K562 (cell line): ENCODE measurements around the gene RRBP1. TPM values are rescaled to one million over a fixed set of nuclear protein-coding genes. Genes with fewer than 3 reads are reported as not detected.

Experiments
- ATAC-seq: fragments of 200-7000 bp; cut with Tn5 transposase; 3 replicates; pipeline ENCODE4 v1.9.1; 2020; ENCODE audit warnings: moderate library complexity
- BruUV-seq: library from RNA; stranded (reverse); fragments of 400-500 nt; replicated peaks from 2 replicates; lab custom pipeline; 2021; lab: Mats Ljungman, UMichigan
- CTCF ChIA-PET: fragments of 300-600 bp; formaldehyde crosslinking; extraction: SDS; loops from one replicate; lab custom pipeline; 2021; ENCODE audit warnings: low intra/inter-chr PET ratio; lab: Yijun Ruan, JAX
- POLR2A ChIA-PET: fragments of 300-600, 350-650 bp; sonication (Branson Sonifier 250); formaldehyde crosslinking; extraction: SDS; loops from one replicate; lab custom pipeline; 2021; ENCODE audit warnings: antibody characterized with exemption, inconsistent platforms; lab: Yijun Ruan, JAX
- DNase-seq, 4 experiments: peaks; one replicate each; pipeline versions ENCODE4 v3.0.0 to v3.0.0-alpha.2; 2011 to 2018; ENCODE audit warnings: low spot score in 3 of 4, mixed read lengths in 3 of 4; ENCODE audit errors: extremely low read depth in 1 of 4
- FAIRE-seq: peaks from 2 replicates; lab custom pipeline; 2011; peaks lifted over from hg19 to GRCh38; lab: Jason Lieb, UNC
- H2AFZ ChIP-seq: 2 replicates; pipeline ENCODE4 v1.6.0; 2011; ENCODE audit warnings: low read depth, low read length, control low read depth, inconsistent platforms
- H3K27ac ChIP-seq: fragments of 200-600 bp; 3 replicates; pipeline ENCODE4 v1.8.0; 2011; ENCODE audit warnings: low read depth, mild to moderate bottlenecking, control low read depth, inconsistent platforms, low read length, moderate library complexity, mixed read lengths; ENCODE audit errors: extremely low read depth
- H3K27me3 ChIP-seq, 2 experiments: fragments of 300-600 bp in 1 of 2; 2 replicates in 1 of 2; 3 replicates in 1 of 2; pipeline versions ENCODE4 v1.6.0 to v1.8.0; 2011; ENCODE audit warnings: inconsistent platforms in 2 of 2, low read length in 2 of 2, mild to moderate bottlenecking in 1 of 2, mixed read lengths in 1 of 2, moderate library complexity in 1 of 2; ENCODE audit not compliant: control insufficient read depth in 2 of 2, insufficient read depth in 2 of 2
- H3K36me3 ChIP-seq: fragments of 300-600 bp; 3 replicates; pipeline ENCODE4 v1.8.0; 2011; ENCODE audit warnings: mild to moderate bottlenecking, low read length, inconsistent platforms; ENCODE audit not compliant: control insufficient read depth, insufficient read depth
- H3K4me1 ChIP-seq, 2 experiments: fragments of 200-600 bp in 1 of 2; replicated peaks in 1 of 2; 2 replicates in 1 of 2; 3 replicates in 1 of 2; pipeline versions ENCODE4 v1.5.1 to v1.8.0; 2011; ENCODE audit warnings: inconsistent platforms in 2 of 2, low read length in 2 of 2, mild to moderate bottlenecking in 1 of 2, mixed read lengths in 1 of 2, moderate library complexity in 1 of 2; ENCODE audit not compliant: control insufficient read depth in 2 of 2, insufficient read depth in 2 of 2
- H3K4me2 ChIP-seq: 2 replicates; pipeline ENCODE4 v1.6.1; 2011; ENCODE audit warnings: low read length, control low read depth, inconsistent platforms, mixed read lengths; ENCODE audit not compliant: insufficient read depth
- H3K4me3 ChIP-seq: fragments of 200-600 bp; sonication (generic), shearing (Covaris generic); 2 replicates; pipeline ENCODE4 v1.5.1; 2016; ENCODE audit warnings: control low read depth, inconsistent platforms
- H3K79me2 ChIP-seq: fragments of 200-600 bp; 3 replicates; pipeline ENCODE4 v1.8.0; 2011; ENCODE audit warnings: low read length, inconsistent platforms; ENCODE audit not compliant: control insufficient read depth, insufficient read depth
- H3K9ac ChIP-seq, 2 experiments: 2 replicates each; pipeline versions ENCODE4 v1.6.0 to v1.6.1; 2011; ENCODE audit warnings: low read depth in 2 of 2, low read length in 2 of 2, control low read depth in 1 of 2, inconsistent platforms in 1 of 2, mild to moderate bottlenecking in 1 of 2, mixed read lengths in 1 of 2; ENCODE audit not compliant: insufficient read depth in 1 of 2
- H3K9me1 ChIP-seq: one replicate; pipeline ENCODE4 v1.6.0; 2011; ENCODE audit warnings: inconsistent platforms, mild to moderate bottlenecking, low read length, moderate library complexity; ENCODE audit not compliant: control insufficient read depth, insufficient read depth
- H3K9me3 ChIP-seq: replicated peaks from 2 replicates; pipeline ENCODE4 v1.5.1; 2011; ENCODE audit warnings: low read depth, low read length, inconsistent platforms; ENCODE audit not compliant: control insufficient read depth, insufficient read depth
- H4K20me1 ChIP-seq: replicated peaks from 2 replicates; pipeline ENCODE4 v1.6.1; 2011; ENCODE audit warnings: low read length, inconsistent platforms, mixed read lengths; ENCODE audit not compliant: control insufficient read depth, insufficient read depth
- BRF1 ChIP-seq: IDR thresholded peaks from 3 replicates; pipeline ENCODE4 v1.6.1; 2011; ENCODE audit warnings: borderline replicate concordance, mild to moderate bottlenecking; ENCODE audit not compliant: insufficient read length; ENCODE audit errors: extremely low read depth
- CREM ChIP-seq: IDR thresholded peaks from 2 replicates; pipeline ENCODE4 v1.6.1; 2014; ENCODE audit warnings: antibody characterized with exemption, low read depth
- GABPB2 ChIP-seq: fragments of 250-450 bp; sonication (Bioruptor Pico); conservative IDR thresholded peaks from 2 replicates; pipeline ENCODE4 v1.5.1; 2021; ENCODE audit warnings: mild to moderate bottlenecking
- HMG20A ChIP-seq: fragments of 450-650 bp; formaldehyde crosslinking; conservative IDR thresholded peaks from 2 replicates; pipeline ENCODE4 v1.4.0; 2020; ENCODE audit warnings: mild to moderate bottlenecking, mixed read lengths
- IRF2 ChIP-seq: sonication (generic); formaldehyde crosslinking; IDR thresholded peaks from 2 replicates; pipeline ENCODE4 v1.8.1; 2022; ENCODE audit warnings: mild to moderate bottlenecking, missing genetic modification reagents
- LCOR ChIP-seq: sonication (generic); formaldehyde crosslinking; IDR thresholded peaks from 2 replicates; pipeline ENCODE4 v1.8.0; 2022; ENCODE audit warnings: mild to moderate bottlenecking, missing genetic modification reagents
- PHF21A ChIP-seq: fragments of 450-650 bp; IDR thresholded peaks from 2 replicates; pipeline ENCODE4 v1.6.1; 2017; ENCODE audit warnings: low read depth, borderline replicate concordance
- RBFOX2 ChIP-seq: fragments of 200-400 bp; formaldehyde crosslinking; IDR thresholded peaks from 2 replicates; pipeline ENCODE4 v1.6.1; 2017; ENCODE audit warnings: low read depth, mild to moderate bottlenecking, low read length, moderate library complexity
- SAFB ChIP-seq: fragments of 200-400 bp; formaldehyde crosslinking; IDR thresholded peaks from 2 replicates; pipeline ENCODE4 v1.6.1; 2017; ENCODE audit warnings: low read depth, low read length, borderline replicate concordance
- SMC3 ChIP-seq: conservative IDR thresholded peaks from 2 replicates; pipeline ENCODE4 v1.6.1; 2011; ENCODE audit warnings: low read depth, low read length, improper control_type of control experiment; ENCODE audit not compliant: insufficient read depth
- ZBTB5 ChIP-seq: fragments of 450-650 bp; IDR thresholded peaks from 2 replicates; pipeline ENCODE4 v1.6.1; 2017; ENCODE audit warnings: antibody characterized with exemption
- ZNF143 ChIP-seq: sonication (generic); formaldehyde crosslinking; IDR thresholded peaks from 2 replicates; pipeline ENCODE4 v1.9.0; 2022; ENCODE audit warnings: mild to moderate bottlenecking, missing genetic modification reagents
- ZNF175 ChIP-seq: fragments of 200-800 bp; sonication (Bioruptor generic); IDR thresholded peaks from 2 replicates; pipeline ENCODE4 v1.6.1; 2016; ENCODE audit warnings: low read depth, mild to moderate bottlenecking, missing genetic modification characterization, missing compliant biosample characterization
- ZNF76 ChIP-seq: fragments of 250-450 bp; sonication (Bioruptor Pico); IDR thresholded peaks from 2 replicates; pipeline ENCODE4 v1.4.0; 2020; ENCODE audit warnings: mild to moderate bottlenecking, moderate library complexity, borderline replicate concordance
- WGBS: fragments of 100-300 bp; shearing (Covaris generic); methylation state at CpG from one replicate; pipeline ENCODE4 v1.1.6; 2016; ENCODE audit warnings: low coverage, mixed read lengths; ENCODE audit not compliant: insufficient coverage; ENCODE audit errors: missing lambda C conversion rate; 5-methylcytosine and 5-hydroxymethylcytosine counted together
- in situ Hi-C: fragments of 300-500 bp; cut with MboI; formaldehyde crosslinking; loops from 4 replicates; pipeline ENCODE4 v1.15.0; 2018; ENCODE audit warnings: inconsistent platforms, mixed read lengths
- intact Hi-C: fragments of 100-400 bp; cut with micrococcal nuclease; formaldehyde crosslinking; loops from 2 replicates; pipeline ENCODE4 v1.14.2; 2022
- polyA plus RNA-seq, 8 experiments: library from polyadenylated mRNA; depleted of rRNA in 4 of 8; stranded (reverse) in 5 of 8; unstranded in 3 of 8; fragments of >200 nt; fragmentation: Nextera tagmentation in 2 of 8; fragmentation: Illumina TruSeq in 1 of 8; extraction: Ambion mirVana in 2 of 8; extraction: Trizol in 1 of 8; gene quantifications; 2 replicates each; pipeline versions ENCODE4 v1.2.1 to v1.2.3, GENCODE V29; 2011 to 2014; ENCODE audit warnings: inconsistent platforms in 1 of 8, missing spikeins in 1 of 8
- total RNA-seq, 7 experiments: library from RNA; depleted of rRNA in 6 of 7; stranded (reverse); fragments of >200 nt in 6 of 7; fragmentation: Illumina TruSeq in 2 of 7; extraction: Trizol in 2 of 7; gene quantifications; 2 replicates each; pipeline versions ENCODE4 v1.2.1 to v1.2.3, GENCODE V29; 2011 to 2021; ENCODE audit warnings: low replicate concordance in 1 of 7
- TF ChIP-seq, protein P1 (sequence below): sonication (generic); formaldehyde crosslinking; IDR thresholded peaks from 2 replicates; pipeline ENCODE4 v1.9.0; 2022; ENCODE audit warnings: mild to moderate bottlenecking, missing genetic modification reagents
- TF ChIP-seq, protein P2 (sequence below): sonication (generic); formaldehyde crosslinking; IDR thresholded peaks from 2 replicates; pipeline ENCODE4 v1.8.1; 2023; ENCODE audit warnings: mild to moderate bottlenecking, missing genetic modification reagents, moderate library complexity

Gene RRBP1
- total and polyA plus RNA-seq, 9 of the 15 experiments (the other 6 are each of a cell fraction or from before 2014, with no cell fraction given), result 0.84 to 32.0 (median 17.6) TPM

DNA sequence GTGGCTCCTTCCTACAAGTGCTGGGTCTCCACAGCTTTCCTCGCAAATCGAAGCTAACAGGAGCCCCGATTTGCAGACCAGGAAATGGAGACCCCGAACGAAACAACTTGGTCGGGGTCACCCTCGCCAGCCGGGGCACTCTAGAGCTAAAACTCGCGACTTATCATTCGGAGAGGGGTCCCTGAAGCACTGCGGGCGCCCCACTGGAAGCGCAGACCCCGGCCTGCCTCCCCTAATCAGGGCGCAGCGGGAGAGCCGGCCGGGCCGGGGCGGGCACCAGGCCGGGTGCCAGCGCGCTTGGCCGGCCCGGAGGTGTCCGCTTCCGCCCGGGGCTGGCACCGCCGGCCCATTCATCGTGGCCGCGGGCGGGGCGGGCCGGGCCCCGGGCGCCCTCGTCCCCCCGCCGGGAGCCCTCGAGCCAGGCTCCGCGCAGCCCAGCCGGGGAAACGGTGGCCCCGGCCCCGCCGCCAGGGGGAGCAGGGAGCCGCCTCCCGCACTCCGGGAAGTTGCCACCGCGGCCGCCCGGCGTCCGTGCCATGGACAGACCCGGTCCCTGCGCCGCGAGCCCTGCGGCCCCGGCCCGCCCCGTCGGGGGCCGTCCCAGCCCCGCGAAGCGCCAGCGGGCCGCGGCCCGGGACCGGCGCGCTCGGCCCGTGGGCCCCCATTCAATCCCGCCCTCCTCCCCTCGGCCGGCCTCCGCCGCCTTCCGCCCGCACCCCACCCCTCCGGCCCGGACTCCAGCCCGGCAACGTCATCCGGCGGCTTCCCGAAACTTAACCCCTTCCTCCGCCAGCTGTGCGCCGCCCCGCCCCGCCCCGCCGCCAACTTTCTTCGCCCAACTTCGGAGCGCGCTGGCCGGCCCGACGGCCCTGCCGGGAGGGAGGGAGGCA is 961 bp downstream of the RRBP1 start:
- Histone ChIP-seq H2AFZ (peak overlapping the region; percentile 68; the same call in 1 of the 2 replicates), H3K27me3 (peaks cover 8 to 16% of the 10 kb centered on the region in 2 experiments), H3K79me2 (peaks cover 47% of the 10 kb centered on the region), H3K9ac (peak overlapping the region; percentile 51 to 92; a peak in 3 of 4 replicates), H3K27ac (peak overlapping the region; percentile 63; the same call in 2 of the 3 replicates), H3K4me2 (peak overlapping the region; percentile 66), H3K9me1 (peaks cover 3% of the 10 kb centered on the region), H3K4me1 (peaks cover 14 to 29% of the 10 kb centered on the region in 2 experiments), H4K20me1 (peaks cover 7% of the 10 kb centered on the region; the same call in 1 of the 2 replicates), H3K9me3 (peaks cover 2% of the 10 kb centered on the region; the same call in 1 of the 2 replicates), H3K4me3 (peak overlapping the region; percentile 65), H3K36me3 (peaks cover 23% of the 10 kb centered on the region; the same call in 2 of the 3 replicates)
- intact Hi-C loops (loop anchor here (10.0 kb wide), 2 partner anchors 214 to 314 kb away; no protein-coding TSS in a partner anchor), in situ Hi-C loops (no loop called here)
- ChIA-PET POLR2A (interaction anchor here (0.5 to 2.7 kb wide), 8 partner anchors 10 to 286 kb away, joined by 3 to 10 read pairs (median 4); no protein-coding TSS in a partner anchor), CTCF (interaction anchor here (1.0 to 1.1 kb wide), 2 partner anchors 258 to 315 kb away, joined by 3 to 4 read pairs; no protein-coding TSS in a partner anchor)
- WGBS, result 2% methylated on average over 26 of the region's 110 CpGs
- DNase-seq (peak; percentile 65 to 81 (median 70)), ATAC-seq (peak; percentile 34), FAIRE-seq (no peak)
- BruUV-seq, result no TSS peak
- TF ChIP-seq IRF2 (CRISPR knock-in tag) (no peak), RBFOX2 (peak; percentile 44; the same call in 1 of the 2 replicates), SAFB (peak; percentile 46; the same call in 1 of the 2 replicates), HMG20A (CRISPR knock-in tag) (no peak), LCOR (CRISPR knock-in tag) (no peak), GABPB2 (CRISPR knock-in tag) (no peak), ZNF143 (no peak), ZNF76 (no peak), ZBTB5 (no peak), ZNF175 (CRISPR knock-in tag) (no peak), BRF1 (no peak), SMC3 (peak; percentile 36; the same call in 1 of the 2 replicates), PHF21A (no peak), CREM (peak; percentile 68; the same call in 1 of the 2 replicates)
- TF ChIP-seq, protein P1, sequence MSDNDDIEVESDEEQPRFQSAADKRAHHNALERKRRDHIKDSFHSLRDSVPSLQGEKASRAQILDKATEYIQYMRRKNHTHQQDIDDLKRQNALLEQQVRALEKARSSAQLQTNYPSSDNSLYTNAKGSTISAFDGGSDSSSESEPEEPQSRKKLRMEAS (CRISPR knock-in tag), result no peak
- TF ChIP-seq, protein P2, sequence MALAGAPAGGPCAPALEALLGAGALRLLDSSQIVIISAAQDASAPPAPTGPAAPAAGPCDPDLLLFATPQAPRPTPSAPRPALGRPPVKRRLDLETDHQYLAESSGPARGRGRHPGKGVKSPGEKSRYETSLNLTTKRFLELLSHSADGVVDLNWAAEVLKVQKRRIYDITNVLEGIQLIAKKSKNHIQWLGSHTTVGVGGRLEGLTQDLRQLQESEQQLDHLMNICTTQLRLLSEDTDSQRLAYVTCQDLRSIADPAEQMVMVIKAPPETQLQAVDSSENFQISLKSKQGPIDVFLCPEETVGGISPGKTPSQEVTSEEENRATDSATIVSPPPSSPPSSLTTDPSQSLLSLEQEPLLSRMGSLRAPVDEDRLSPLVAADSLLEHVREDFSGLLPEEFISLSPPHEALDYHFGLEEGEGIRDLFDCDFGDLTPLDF, result no peak
